HepG2 (cell line): ENCODE data around the gene CTCF. TPM values are rescaled to one million over a fixed set of nuclear protein-coding genes. Genes with fewer than 3 reads are reported as not detected.

Experiments
- CEBPG ChIP-seq: IDR thresholded peaks from 2 replicates; pipeline ENCODE4 v1.6.1; 2016
- FOXP4 ChIP-seq: sonication (generic); formaldehyde crosslinking; IDR thresholded peaks from 2 replicates; pipeline ENCODE4 v1.4.0; 2020; ENCODE audit warnings: missing genetic modification reagents
- PHB2 ChIP-seq: fragments of 450-650 bp; IDR thresholded peaks from 2 replicates; pipeline ENCODE4 v1.6.1; 2018; ENCODE audit not compliant: partially characterized antibody
- SAFB2 ChIP-seq: sonication (generic); formaldehyde crosslinking; IDR thresholded peaks from 2 replicates; pipeline ENCODE4 v1.5.1; 2020; ENCODE audit warnings: missing genetic modification reagents, low read depth, mild to moderate bottlenecking, borderline replicate concordance
- ZC3H4 ChIP-seq: sonication (generic); formaldehyde crosslinking; IDR thresholded peaks from 2 replicates; pipeline ENCODE4 v1.4.0; 2020; ENCODE audit warnings: missing genetic modification reagents, borderline replicate concordance
- ZHX2 ChIP-seq, 2 experiments: sonication (generic) in 1 of 2; formaldehyde crosslinking in 1 of 2; IDR thresholded peaks; 2 replicates each; pipeline versions ENCODE4 v1.6.1 to v1.9.0; 2014 to 2022; ENCODE audit warnings: antibody characterized with exemption in 1 of 2, borderline replicate concordance in 1 of 2, inconsistent platforms in 1 of 2, low read depth in 1 of 2, missing genetic modification reagents in 1 of 2
- ZNF446 ChIP-seq: sonication (generic); formaldehyde crosslinking; IDR thresholded peaks from 2 replicates; pipeline ENCODE4 v1.5.0; 2020; ENCODE audit warnings: mild to moderate bottlenecking, missing genetic modification reagents
- polyA plus RNA-seq, 8 experiments: library from polyadenylated mRNA; depleted of rRNA in 3 of 8; stranded (reverse) in 7 of 8; unstranded in 1 of 8; fragments of >200 nt; fragmentation: Illumina TruSeq in 4 of 8; extraction: Trizol in 4 of 8; gene quantifications; 2 replicates each; pipeline versions ENCODE4 v1.2.1 to v1.2.3, GENCODE V29; 2011 to 2016; ENCODE audit warnings: low read depth in 4 of 8, missing spikeins in 1 of 8, mixed read lengths in 1 of 8; ENCODE audit not compliant: insufficient read depth in 1 of 8
- total RNA-seq, 5 experiments: library from RNA; depleted of rRNA; stranded (reverse); fragments of >200 nt; fragmentation: Illumina TruSeq; extraction: Trizol; gene quantifications; 2 replicates each; pipeline ENCODE4 v1.2.3, GENCODE V29; 2016; ENCODE audit warnings: low read depth in 1 of 5

The CTCF gene
- total and polyA plus RNA-seq, 2 of the 13 experiments (the other 11 are each of a cell fraction or from before 2014, with no cell fraction given): 19.5 to 37.5 TPM

GRCh38 chr16:67594256-67594915 lies 32.1 kb downstream of the CTCF start (continued):
- TF ChIP-seq ZHX2 (IDR thresholded peaks at IDR 0.05; ENCODE audit: low read depth) (no peak), ZHX2 (CRISPR knock-in tag; IDR thresholded peaks at IDR 0.05; ENCODE audit: borderline replicate concordance) (no peak), CEBPG (CRISPR knock-in tag) (no peak), ZC3H4 (CRISPR knock-in tag) (no peak), SAFB2 (CRISPR knock-in tag) (no peak), ZNF446 (no peak), PHB2 (no peak), FOXP4 (CRISPR knock-in tag) (no peak)
